Glutamatergic neuron (in vitro differentiated cells): Measurements from ENCODE around the gene HNF1B. TPM values are rescaled to one million over a fixed set of nuclear protein-coding genes. Genes with fewer than 3 reads are reported as not detected.
A peak's percentile ranks its signal among the peaks of the same experiment; 100 is the strongest.

Source experiments
- DNase-seq: peaks from one replicate; pipeline ENCODE4 v3.0.0; 2022
- H3K27ac Mint-ChIP-seq: one replicate; pipeline ENCODE4 v1.8.0; 2020; ENCODE audit warnings: mild to moderate bottlenecking, mixed read lengths, inconsistent platforms; ENCODE audit not compliant: unreplicated experiment
- H3K27me3 Mint-ChIP-seq: one replicate; pipeline ENCODE4 v1.8.0; 2020; ENCODE audit warnings: mild to moderate bottlenecking, moderate library complexity, mixed read lengths, inconsistent platforms; ENCODE audit not compliant: unreplicated experiment
- H3K36me3 Mint-ChIP-seq: one replicate; pipeline ENCODE4 v1.8.0; 2020; ENCODE audit warnings: mild to moderate bottlenecking, mixed read lengths, inconsistent platforms; ENCODE audit not compliant: unreplicated experiment
- H3K4me1 Mint-ChIP-seq: one replicate; pipeline ENCODE4 v1.8.0; 2020; ENCODE audit warnings: mild to moderate bottlenecking, low read depth, mixed read lengths, inconsistent platforms; ENCODE audit not compliant: unreplicated experiment
- H3K4me3 Mint-ChIP-seq: one replicate; pipeline ENCODE4 v1.8.0; 2020; ENCODE audit warnings: mild to moderate bottlenecking, mixed read lengths, inconsistent platforms; ENCODE audit not compliant: unreplicated experiment
- H3K9me3 Mint-ChIP-seq: one replicate; pipeline ENCODE4 v1.8.0; 2020; ENCODE audit warnings: mild to moderate bottlenecking, moderate library complexity, mixed read lengths, inconsistent platforms; ENCODE audit not compliant: unreplicated experiment
- CTCF ChIP-seq: fragments of 200-600 bp; sonication (generic); IDR thresholded peaks from one replicate; pipeline ENCODE4 v1.5.0; 2021; ENCODE audit not compliant: partially characterized antibody, unreplicated experiment
- total RNA-seq: library from RNA; stranded (reverse); fragmentation: NEBNext Ultra II Directional; extraction: Animal tissue kit (Norgen Biotek cat#: 25700); gene quantifications from one replicate; pipeline ENCODE4 v1.2.1, GENCODE V29; 2021; ENCODE audit not compliant: unreplicated experiment

The HNF1B gene
- total RNA-seq, 1 donor from 2014 or later = not detected

DNA sequence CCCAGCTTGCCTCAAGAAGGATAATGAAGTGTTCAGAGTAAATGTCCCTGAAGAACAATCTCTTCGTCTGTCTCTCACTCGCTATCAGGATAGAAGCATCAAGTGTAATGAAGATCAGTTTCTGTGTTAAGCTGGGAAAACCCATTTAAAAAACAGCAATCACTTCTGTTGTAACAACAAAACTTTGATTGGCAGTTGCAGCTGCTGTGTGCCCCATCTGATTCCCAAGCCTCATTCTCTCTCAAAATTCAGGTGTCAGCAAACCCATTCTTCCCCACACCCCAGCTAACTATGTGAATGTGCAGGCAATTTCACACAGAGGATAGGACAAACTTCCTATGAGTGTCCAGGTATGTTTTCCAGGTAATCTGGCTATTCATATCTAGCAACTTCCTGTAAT, 2.4 kb upstream of the HNF1B start:
- H3K27me3 Mint-ChIP-seq = peaks cover 14% of the 10 kb centered on the region
- no peaks in the 10 kb centered on the region for H3K4me1 Mint-ChIP-seq
- peaks cover 2% of the 10 kb centered on the region for H3K9me3 Mint-ChIP-seq
- no peak overlapping the region for H3K27ac Mint-ChIP-seq
- no peaks in the 10 kb centered on the region for H3K36me3 Mint-ChIP-seq
- H3K4me3 Mint-ChIP-seq = no peak overlapping the region
- TF ChIP-seq CTCF = no peak
- no peak for DNase-seq

- Mint-ChIP-seq H3K36me3 (no peaks in the 10 kb centered on the region), H3K27me3 (peaks cover 14% of the 10 kb centered on the region), H3K9me3 (peaks cover 4% of the 10 kb centered on the region), H3K4me3 (no peak overlapping the region), H3K4me1 (no peaks in the 10 kb centered on the region), H3K27ac (no peak overlapping the region)
- DNase-seq = no peak
- TF ChIP-seq CTCF = no peak
These were observed 1.8 kb upstream of the HNF1B start for GRCh38 chr17:37746617-37747016.

DNA sequence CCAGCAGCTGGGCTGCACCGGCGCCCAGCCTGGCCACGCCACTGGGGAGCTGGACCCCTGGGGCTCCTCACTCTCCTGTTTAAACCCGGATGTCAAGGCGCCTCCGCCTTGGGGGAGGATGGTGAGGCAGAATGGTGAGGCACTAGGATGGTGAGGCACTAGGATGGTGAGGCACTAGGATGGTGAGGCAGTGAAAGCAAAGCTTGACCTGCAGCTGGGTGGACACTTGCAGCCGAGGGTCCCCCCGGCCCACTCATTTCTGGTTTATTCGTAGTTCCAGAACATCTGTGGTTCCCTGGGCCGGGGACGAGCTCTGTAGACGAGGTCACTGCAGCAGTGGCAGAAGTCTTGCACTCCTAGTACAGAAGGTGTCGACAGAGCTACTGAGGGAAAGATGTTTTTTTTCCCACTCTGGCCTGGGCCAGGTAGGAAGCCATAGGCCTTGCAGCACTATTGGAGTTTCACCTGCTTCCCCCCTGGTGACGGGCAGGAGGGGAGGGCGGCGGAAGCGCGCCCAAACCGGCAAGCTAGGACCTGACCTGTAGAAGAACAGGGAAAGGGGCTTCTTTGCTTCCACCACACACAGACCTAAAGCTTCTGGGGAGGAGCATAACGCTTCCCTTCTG, 1.1 kb upstream of the HNF1B start:
- H3K9me3 Mint-ChIP-seq = peaks cover 4% of the 10 kb centered on the region
- H3K27me3 Mint-ChIP-seq = peaks cover 14% of the 10 kb centered on the region
- H3K4me1 Mint-ChIP-seq = no peaks in the 10 kb centered on the region
- TF ChIP-seq CTCF = no peak
- H3K4me3 Mint-ChIP-seq = no peak overlapping the region
- no peaks in the 10 kb centered on the region for H3K36me3 Mint-ChIP-seq
- no peak overlapping the region for H3K27ac Mint-ChIP-seq
- DNase-seq = no peak

DNA sequence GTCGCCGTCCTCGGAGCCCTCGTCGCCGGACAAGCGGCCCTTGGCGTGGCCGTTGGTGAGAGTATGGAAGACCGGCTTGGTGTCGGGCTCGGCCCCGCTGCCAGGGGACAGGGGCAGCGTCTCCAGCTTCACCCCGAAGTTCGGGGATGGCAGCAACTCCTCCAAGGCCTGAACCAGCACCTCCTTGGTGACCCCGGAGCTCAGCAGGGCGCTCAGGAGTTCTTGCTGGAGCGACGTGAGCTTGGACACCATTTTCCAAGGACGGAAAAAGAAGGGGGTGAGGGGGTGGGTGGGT, 279 bp downstream of the HNF1B start:
- DNase-seq = peak; percentile 27
- no peak for TF ChIP-seq CTCF
- Mint-ChIP-seq H3K27me3 (peaks cover 15% of the 10 kb centered on the region), H3K4me3 (peak overlapping the region; percentile 46), H3K4me1 (no peaks in the 10 kb centered on the region), H3K36me3 (no peaks in the 10 kb centered on the region), H3K27ac (no peak overlapping the region), H3K9me3 (peaks cover 4% of the 10 kb centered on the region)

DNA sequence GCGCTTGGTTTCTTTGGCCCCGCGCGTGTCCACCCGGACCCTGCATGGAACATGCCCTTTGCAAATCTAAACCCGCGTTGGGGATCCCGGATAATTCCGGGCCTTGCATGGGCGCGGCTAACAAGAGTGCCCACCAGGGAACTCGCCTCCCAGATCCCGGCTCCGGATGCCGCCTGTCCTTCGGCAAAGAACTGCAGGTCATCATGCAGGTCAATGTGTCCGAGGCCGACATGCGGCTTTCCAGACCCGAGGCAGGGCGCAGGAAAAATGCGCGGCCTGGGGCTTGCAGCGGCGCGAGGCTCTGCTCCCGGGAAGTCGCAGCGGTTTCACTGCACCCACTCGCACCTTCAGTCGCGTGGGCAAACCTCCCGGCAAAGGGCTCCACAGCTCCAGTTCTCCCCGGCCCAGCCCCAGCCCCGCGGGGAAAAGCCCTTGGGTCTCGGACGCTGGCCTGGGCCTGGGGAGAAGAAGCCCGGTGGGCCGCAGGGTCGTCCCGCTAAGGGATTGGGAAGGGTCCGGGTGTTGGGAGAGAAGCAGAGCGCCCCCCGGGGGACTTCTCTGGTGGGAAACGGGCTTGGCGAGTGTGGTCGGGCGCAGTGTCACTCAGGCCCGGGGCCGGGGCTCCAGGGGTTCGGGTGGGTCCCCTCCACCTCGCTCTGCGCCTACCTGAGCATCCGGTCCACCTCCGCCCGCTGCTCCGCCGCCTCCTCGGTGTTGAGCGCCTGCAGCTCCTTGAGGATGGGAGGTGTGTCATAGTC, 805 bp downstream of the HNF1B start:
- H3K36me3 Mint-ChIP-seq = no peaks in the 10 kb centered on the region
- H3K27me3 Mint-ChIP-seq = peaks cover 20% of the 10 kb centered on the region
- peak overlapping the region; percentile 46 for H3K4me3 Mint-ChIP-seq
- no peak for TF ChIP-seq CTCF
- H3K9me3 Mint-ChIP-seq = peaks cover 4% of the 10 kb centered on the region
- no peaks in the 10 kb centered on the region for H3K4me1 Mint-ChIP-seq
- DNase-seq = peak; percentile 62
- H3K27ac Mint-ChIP-seq = no peak overlapping the region
